ENCODE data around the gene ALDH4A1.

The ALDH4A1 gene

GRCh38 chr1:18921516-18922251 is 19.3 kb upstream of the ALDH4A1 start:
- no peak for DNase-seq

GRCh38 chr1:18920931-18921330 is 18.6 kb upstream of the ALDH4A1 start:
- no peak for DNase-seq

GRCh38 chr1:18919956-18920355 is 17.6 kb upstream of the ALDH4A1 start:
- DNase-seq = no peak

GRCh38 chr1:18919197-18919905 is 17.0 kb upstream of the ALDH4A1 start:
- DNase-seq = no peak

- no peak for DNase-seq
Measured at GRCh38 chr1:18918417-18918816, 16.1 kb upstream of the ALDH4A1 start.

- no peak for DNase-seq
Measured at GRCh38 chr1:18917071-18917799, 14.9 kb upstream of the ALDH4A1 start.

GRCh38 chr1:18915341-18915740 is 13.0 kb upstream of the ALDH4A1 start:
- no peak for DNase-seq

- DNase-seq = peak; percentile 72 to 74
Measured at GRCh38 chr1:18913065-18913835, 10.9 kb upstream of the ALDH4A1 start.

GRCh38 chr1:18912550-18912949 is 10.2 kb upstream of the ALDH4A1 start:
- DNase-seq = no peak

GRCh38 chr1:18908911-18909771 is 6.8 kb upstream of the ALDH4A1 start:
- no peak for DNase-seq

- DNase-seq = peak in 1 of 2 donors; percentile 34
Measured at GRCh38 chr1:18907917-18908845, 5.8 kb upstream of the ALDH4A1 start.

GRCh38 chr1:18907021-18907916 is 4.9 kb upstream of the ALDH4A1 start:
- DNase-seq = peak; percentile 69 to 85

GRCh38 chr1:18903291-18903756 is 969 bp upstream of the ALDH4A1 start:
- DNase-seq = no peak

- no peak for DNase-seq
Measured at GRCh38 chr1:18901952-18902522, 318 bp downstream of the ALDH4A1 start.

GRCh38 chr1:18901147-18901951 is 1.0 kb downstream of the ALDH4A1 start:
- DNase-seq = no peak

GRCh38 chr1:18900303-18900841 is 2.0 kb downstream of the ALDH4A1 start:
- DNase-seq = no peak

- DNase-seq = no peak
Measured at GRCh38 chr1:18899363-18900049, 2.8 kb downstream of the ALDH4A1 start.
